Measurements from ENCODE around the gene ARFGEF2.
"Not testable (repeated sequence)": the region's sequence is repeated elsewhere in the genome, so short reads cannot be mapped to it uniquely, and the experiment has no call there.

The ARFGEF2 gene

DNA sequence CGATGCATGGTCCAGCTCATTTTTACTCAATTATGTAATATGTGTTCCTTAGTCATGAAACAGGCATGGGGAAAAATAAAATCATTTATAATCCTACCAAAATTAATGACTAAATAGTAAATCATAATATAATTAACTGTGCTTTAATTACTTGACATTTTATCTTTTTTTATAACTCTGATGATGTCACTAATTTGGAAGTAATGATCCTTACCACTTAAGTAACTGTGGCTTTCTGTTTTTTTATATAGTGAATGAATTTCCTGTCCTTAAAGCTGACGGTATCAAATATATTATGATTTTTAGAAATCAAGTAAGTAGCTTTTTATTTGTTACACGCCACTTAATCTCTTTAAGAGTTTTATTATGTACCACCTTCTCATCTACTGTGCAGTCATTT, 156.8 kb downstream of the ARFGEF2 start:
- DNase-seq (ENCODE audit: low spot score), result no peak

DNA sequence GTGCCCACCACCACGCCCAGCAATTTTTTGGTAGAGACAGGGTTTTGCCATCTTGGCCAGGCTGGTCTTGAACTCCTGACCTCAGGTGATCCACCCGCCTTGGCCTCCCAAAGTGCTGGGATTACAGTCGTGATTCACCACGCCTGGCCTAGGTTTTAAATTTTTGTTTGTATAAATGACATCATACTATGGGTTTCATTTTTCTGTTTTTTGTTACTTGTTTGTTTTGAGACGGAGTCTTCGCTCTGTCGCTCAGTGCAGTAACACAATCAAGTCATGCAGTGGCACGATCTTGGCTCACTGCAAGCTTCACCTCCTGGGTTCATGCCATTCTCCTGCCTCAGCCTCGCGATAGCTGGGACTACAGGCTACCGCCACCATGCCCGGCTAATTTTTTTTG, 160.8 kb downstream of the ARFGEF2 start:
- DNase-seq (ENCODE audit: low spot score), result not testable (repeated sequence)

Data from putamen (tissue), 1 donor.